Lung (tissue), 12 donors: ENCODE data around the gene DOP1A. TPM values are rescaled to one million over a fixed set of nuclear protein-coding genes. Genes with fewer than 3 reads are reported as not detected.

Source experiments
- ATAC-seq: fragments of 200-7000 bp; cut with Tn5 transposase; one replicate; pipeline ENCODE4 v1.9.1; 2020; ENCODE audit warnings: moderate number of reproducible peaks; ENCODE audit not compliant: insufficient read depth, low FRiP score
- DNase-seq, 3 donors: peaks; one replicate each; pipeline ENCODE4 v3.0.0-alpha.2; 2013 to 2017
- H3K27ac ChIP-seq, 2 donors: one replicate each; pipeline ENCODE4 v1.5.1; 2013; ENCODE audit warnings: mild to moderate bottlenecking in 2 of 2, moderate library complexity in 2 of 2, control low read depth in 1 of 2, inconsistent platforms in 1 of 2, low read depth in 1 of 2, low read length in 1 of 2
- H3K27me3 ChIP-seq, 3 donors: one replicate each; pipeline ENCODE4 v1.5.1; 2013; ENCODE audit warnings: low read length in 2 of 3; ENCODE audit not compliant: control insufficient read depth in 3 of 3, insufficient read depth in 3 of 3
- H3K36me3 ChIP-seq, 4 donors: one replicate each; pipeline ENCODE4 v1.5.1; 2013; ENCODE audit warnings: low read length in 4 of 4, mild to moderate bottlenecking in 1 of 4, moderate library complexity in 1 of 4; ENCODE audit not compliant: control insufficient read depth in 4 of 4, insufficient read depth in 4 of 4
- H3K4me1 ChIP-seq, 5 donors: one replicate each; pipeline ENCODE4 v1.5.1; 2013; ENCODE audit warnings: low read length in 5 of 5, mild to moderate bottlenecking in 2 of 5, moderate library complexity in 1 of 5; ENCODE audit not compliant: control insufficient read depth in 5 of 5, insufficient read depth in 5 of 5
- H3K4me3 ChIP-seq: one replicate; pipeline ENCODE4 v1.5.1; 2013; ENCODE audit warnings: mild to moderate bottlenecking, control low read depth, moderate library complexity
- H3K9ac ChIP-seq, 2 donors: one replicate each; pipeline ENCODE4 v1.5.1; 2013; ENCODE audit warnings: low read length in 2 of 2, control low read depth in 1 of 2; ENCODE audit not compliant: insufficient read depth in 1 of 2
- H3K9me3 ChIP-seq, 4 donors: one replicate each; pipeline ENCODE4 v1.5.1; 2013; ENCODE audit warnings: low read length in 3 of 4, mild to moderate bottlenecking in 1 of 4, moderate library complexity in 1 of 4; ENCODE audit not compliant: control insufficient read depth in 4 of 4, insufficient read depth in 3 of 4
- CTCF ChIP-seq: IDR thresholded peaks from 2 replicates; pipeline ENCODE4 v1.5.1; 2012; ENCODE audit warnings: mild to moderate bottlenecking; ENCODE audit errors: control extremely low read depth, extremely low read depth
- WGBS, 2 donors: extraction: QIAGEN DNeasy Blood & Tissue Kit; methylation state at CpG; one replicate each; pipeline ENCODE4 v1.1.7; 2013; 5-methylcytosine and 5-hydroxymethylcytosine counted together
- polyA plus RNA-seq, 2 donors: library from polyadenylated mRNA; stranded (reverse); fragments of 200-250 nt; gene quantifications; one replicate each; pipeline ENCODE4 v1.2.1, GENCODE V29; 2013
- total RNA-seq, 2 donors: library from RNA; depleted of rRNA in 1 of 2; stranded (reverse); fragments of >200 nt in 1 of 2; gene quantifications; one replicate each; pipeline ENCODE4 v1.2.1, GENCODE V29; 2014 to 2021
- donor health status: control.
- donor health status: control.
- donor health status: Bipolar disorder and iron deficiency.
- donor health status: healthy.
- donor health status: DM: yes; HTN: yes; CAD: no.

DOP1A gene
- total and polyA plus RNA-seq, 4 donors: 5.0 to 64.7 (median 13.1) TPM

GRCh38 chr6:83031689-83032088 is 35.8 kb upstream of the DOP1A start:
- DNase-seq (no peak), ATAC-seq (no peak)
- no peak for TF ChIP-seq CTCF
- WGBS, 2 donors: 96 to 99% methylated on average over 6 of the region's 6 CpGs
- no peak overlapping the region for H3K4me3 ChIP-seq
- H3K9ac ChIP-seq: no peak overlapping the region
- no peak overlapping the region for H3K27ac ChIP-seq
- H3K36me3 ChIP-seq: peaks cover 2 to 13% (median 9%) of the 10 kb centered on the region in 4 donors
- H3K4me1 ChIP-seq: no peaks in the 10 kb centered on the region
- H3K27me3 ChIP-seq: no peaks in the 10 kb centered on the region
- H3K9me3 ChIP-seq: peaks cover 0 to 8% (median 2%) of the 10 kb centered on the region in 4 donors

DNA sequence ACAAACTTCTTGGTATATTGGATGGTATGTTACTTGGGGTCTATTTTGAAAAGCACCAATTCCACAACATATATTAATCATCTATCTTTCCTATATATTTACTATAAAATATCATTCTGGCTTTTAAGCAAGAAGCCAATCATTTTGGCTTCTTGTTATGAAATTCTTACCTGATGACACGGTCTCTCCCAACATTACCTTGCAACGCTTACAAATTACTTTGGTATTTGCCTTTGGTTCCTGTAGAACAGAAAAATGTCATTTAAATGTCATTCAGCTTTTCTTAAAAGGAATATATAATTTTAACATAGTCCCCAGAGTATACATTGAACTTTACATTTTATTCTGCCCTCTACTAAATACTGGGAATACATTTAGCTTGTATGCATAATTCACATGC is 29.2 kb upstream of the DOP1A start:
- Histone ChIP-seq H3K36me3 (peaks cover 0 to 3% (median 0%) of the 10 kb centered on the region in 4 donors), H3K27me3 (no peaks in the 10 kb centered on the region), H3K4me1 (peaks cover 0 to 3% (median 0%) of the 10 kb centered on the region in 5 donors), H3K27ac (no peak overlapping the region), H3K9me3 (no peaks in the 10 kb centered on the region), H3K9ac (no peak overlapping the region), H3K4me3 (no peak overlapping the region)
- ATAC-seq: no peak
- 95 to 97% methylated on average over 2 of the region's 2 CpGs for WGBS, 2 donors
- DNase-seq: no peak
- TF ChIP-seq CTCF: no peak

- Histone ChIP-seq H3K27me3 (no peaks in the 10 kb centered on the region), H3K27ac (no peak overlapping the region), H3K4me1 (peaks cover 0 to 3% (median 0%) of the 10 kb centered on the region in 5 donors), H3K36me3 (peaks cover 0 to 2% (median 0%) of the 10 kb centered on the region in 4 donors), H3K9me3 (no peaks in the 10 kb centered on the region), H3K4me3 (no peak overlapping the region), H3K9ac (no peak overlapping the region)
- ATAC-seq (no peak), DNase-seq (no peak)
- WGBS, 2 donors: 85 to 94% methylated on average over 4 of the region's 4 CpGs
- no peak for TF ChIP-seq CTCF
Observed at GRCh38 chr6:83042467-83043053, 24.9 kb upstream of the DOP1A start.
